ENCODE data around the gene SYVN1. TPM values are rescaled to one million over a fixed set of nuclear protein-coding genes. Genes with fewer than 3 reads are reported as not detected.

SYVN1 gene
- total RNA-seq, 1 donor from 2014 or later = 232 TPM

DNA sequence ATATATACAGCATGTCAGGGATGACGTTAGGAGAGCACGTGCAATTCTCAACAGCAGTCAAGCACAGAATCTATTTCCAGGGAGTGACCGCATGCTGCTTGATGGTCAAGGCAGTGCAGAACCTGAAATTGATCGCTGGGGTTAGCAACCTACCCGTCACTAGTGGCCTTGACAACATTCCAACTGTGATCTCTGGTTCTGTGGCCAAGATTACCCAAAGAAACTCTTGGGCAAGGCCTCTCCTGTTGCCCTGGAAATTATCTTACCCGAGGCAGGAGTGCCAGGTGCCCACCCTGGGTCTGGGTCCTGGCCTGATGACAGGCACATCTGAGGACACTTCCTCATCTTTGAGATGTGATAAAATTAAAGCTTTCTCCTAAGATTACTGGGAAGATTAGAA, 20.5 kb downstream of the SYVN1 start:
- TF ChIP-seq, protein P1, sequence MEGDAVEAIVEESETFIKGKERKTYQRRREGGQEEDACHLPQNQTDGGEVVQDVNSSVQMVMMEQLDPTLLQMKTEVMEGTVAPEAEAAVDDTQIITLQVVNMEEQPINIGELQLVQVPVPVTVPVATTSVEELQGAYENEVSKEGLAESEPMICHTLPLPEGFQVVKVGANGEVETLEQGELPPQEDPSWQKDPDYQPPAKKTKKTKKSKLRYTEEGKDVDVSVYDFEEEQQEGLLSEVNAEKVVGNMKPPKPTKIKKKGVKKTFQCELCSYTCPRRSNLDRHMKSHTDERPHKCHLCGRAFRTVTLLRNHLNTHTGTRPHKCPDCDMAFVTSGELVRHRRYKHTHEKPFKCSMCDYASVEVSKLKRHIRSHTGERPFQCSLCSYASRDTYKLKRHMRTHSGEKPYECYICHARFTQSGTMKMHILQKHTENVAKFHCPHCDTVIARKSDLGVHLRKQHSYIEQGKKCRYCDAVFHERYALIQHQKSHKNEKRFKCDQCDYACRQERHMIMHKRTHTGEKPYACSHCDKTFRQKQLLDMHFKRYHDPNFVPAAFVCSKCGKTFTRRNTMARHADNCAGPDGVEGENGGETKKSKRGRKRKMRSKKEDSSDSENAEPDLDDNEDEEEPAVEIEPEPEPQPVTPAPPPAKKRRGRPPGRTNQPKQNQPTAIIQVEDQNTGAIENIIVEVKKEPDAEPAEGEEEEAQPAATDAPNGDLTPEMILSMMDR (IDR thresholded peaks at IDR 0.05) = no peak
- no peaks in the 10 kb centered on the region for H3K27me3 Mint-ChIP-seq
- H3K4me3 Mint-ChIP-seq = peak overlapping the region; percentile 89
- no peaks in the 10 kb centered on the region for H3K9me3 Mint-ChIP-seq
- intact Hi-C loops (cut with micrococcal nuclease) = loop anchor here (5.0 kb wide), 1 partner anchor 398 kb away; no protein-coding TSS in a partner anchor
- ATAC-seq (ENCODE audit: low read depth) (no peak), DNase-seq (no peak)
- H3K4me1 Mint-ChIP-seq = peaks cover 64% of the 10 kb centered on the region
- CTCF ChIA-PET = interaction anchor here (1.2 to 4.2 kb wide), 3 partner anchors 8 to 151 kb away, joined by 3 to 27 read pairs (median 4); partner anchors contain the start of genes FAU and MRPL49
- H3K36me3 Mint-ChIP-seq (ENCODE audit: low read depth) = peaks cover 34% of the 10 kb centered on the region
- H3K27ac Mint-ChIP-seq = peak overlapping the region; percentile 53
- POLR2A ChIA-PET = interaction anchor here (1.3 to 15.3 kb wide), 4 partner anchors 8 to 266 kb away, joined by 3 to 546 read pairs (median 44); partner anchors contain the start of genes FAU, MRPL49 and SYVN1

- no peak for ATAC-seq (ENCODE audit: low read depth)
- intact Hi-C loops (cut with micrococcal nuclease) = loop anchor here (5.0 kb wide), 1 partner anchor 399 kb away; no protein-coding TSS in a partner anchor
- POLR2A ChIA-PET = interaction anchor here (0.6 to 15.3 kb wide), 6 partner anchors 8 to 88 kb away, joined by 3 to 546 read pairs (median 33); partner anchors contain the start of genes CAPN1, FAU, MRPL49 and SYVN1
- Mint-ChIP-seq H3K4me1 (peaks cover 60% of the 10 kb centered on the region), H3K27ac (peak overlapping the region; percentile 76), H3K36me3 (ENCODE audit: low read depth) (peaks cover 30% of the 10 kb centered on the region), H3K27me3 (no peaks in the 10 kb centered on the region), H3K4me3 (peak overlapping the region; percentile 89), H3K9me3 (no peaks in the 10 kb centered on the region)
- DNase-seq = no peak
- TF ChIP-seq, protein P1 (IDR thresholded peaks at IDR 0.05) = no peak
- CTCF ChIA-PET = interaction anchor here (0.7 to 4.2 kb wide), 6 partner anchors 8 to 216 kb away, joined by 3 to 48 read pairs (median 4); partner anchors contain the start of genes CAPN1, FAU and MRPL49
These were observed 21.0 kb downstream of the SYVN1 start for GRCh38 chr11:65113361-65113756.

DNA sequence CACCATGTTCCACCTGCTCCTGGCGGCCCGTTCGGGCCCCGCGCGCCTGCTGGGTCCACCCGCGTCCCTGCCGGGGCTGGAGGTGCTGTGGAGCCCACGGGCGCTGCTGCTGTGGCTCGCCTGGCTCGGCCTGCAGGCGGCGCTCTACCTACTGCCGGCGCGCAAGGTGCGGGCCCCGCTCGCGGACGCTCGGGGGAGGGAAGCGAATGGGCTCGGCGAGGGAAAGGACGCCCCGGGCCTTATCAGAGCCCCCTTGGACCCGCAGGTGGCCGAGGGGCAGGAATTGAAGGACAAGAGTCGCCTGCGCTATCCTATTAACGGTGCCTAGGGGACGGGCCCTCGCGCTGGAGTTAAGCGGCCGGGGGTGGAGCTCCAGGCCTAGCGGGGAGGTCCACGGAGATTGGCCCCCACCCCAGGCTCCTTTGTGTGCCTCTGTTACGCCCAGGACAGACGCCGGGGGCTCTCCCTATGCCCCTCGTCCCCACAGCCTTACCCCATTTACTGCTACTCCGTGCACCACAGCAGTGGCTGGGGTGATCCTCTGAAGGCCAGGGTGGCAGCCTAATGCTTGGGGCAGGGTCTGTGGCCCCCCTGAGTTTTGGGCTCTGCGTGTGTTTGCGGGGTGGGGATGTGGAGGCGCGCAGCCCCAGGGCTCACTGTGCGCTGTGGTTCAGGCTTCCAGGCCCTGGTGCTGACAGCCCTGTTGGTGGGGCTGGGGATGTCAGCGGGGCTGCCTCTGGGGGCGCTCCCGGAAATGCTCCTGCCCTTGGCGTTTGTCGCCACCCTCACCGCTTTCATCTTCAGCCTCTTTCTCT, 21.6 kb downstream of the SYVN1 start:
- TF ChIP-seq, protein P1 (IDR thresholded peaks at IDR 0.05) = peak; percentile 29
- intact Hi-C loops (cut with micrococcal nuclease) = loop anchor here (5.0 kb wide), 1 partner anchor 400 kb away; no protein-coding TSS in a partner anchor
- DNase-seq (peak; percentile 75), ATAC-seq (ENCODE audit: low read depth) (peak; percentile 43)
- H3K4me1 Mint-ChIP-seq = peaks cover 54% of the 10 kb centered on the region
- POLR2A ChIA-PET = interaction anchor here (0.6 to 15.3 kb wide), 14 partner anchors 9 to 746 kb away, joined by 3 to 546 read pairs (median 4); partner anchors contain the start of genes CAPN1, CDC42EP2, CFL1 and FAU
- H3K27ac Mint-ChIP-seq = peak overlapping the region; percentile 76
- peak overlapping the region; percentile 89 for H3K4me3 Mint-ChIP-seq
- CTCF ChIA-PET = interaction anchor here (0.7 to 4.2 kb wide), 9 partner anchors 9 to 217 kb away, joined by 3 to 48 read pairs (median 5); partner anchors contain the start of genes ARL2, CAPN1, CDC42EP2 and FAU
- no peaks in the 10 kb centered on the region for H3K9me3 Mint-ChIP-seq
- H3K36me3 Mint-ChIP-seq (ENCODE audit: low read depth) = peaks cover 29% of the 10 kb centered on the region
- no peaks in the 10 kb centered on the region for H3K27me3 Mint-ChIP-seq

DNA sequence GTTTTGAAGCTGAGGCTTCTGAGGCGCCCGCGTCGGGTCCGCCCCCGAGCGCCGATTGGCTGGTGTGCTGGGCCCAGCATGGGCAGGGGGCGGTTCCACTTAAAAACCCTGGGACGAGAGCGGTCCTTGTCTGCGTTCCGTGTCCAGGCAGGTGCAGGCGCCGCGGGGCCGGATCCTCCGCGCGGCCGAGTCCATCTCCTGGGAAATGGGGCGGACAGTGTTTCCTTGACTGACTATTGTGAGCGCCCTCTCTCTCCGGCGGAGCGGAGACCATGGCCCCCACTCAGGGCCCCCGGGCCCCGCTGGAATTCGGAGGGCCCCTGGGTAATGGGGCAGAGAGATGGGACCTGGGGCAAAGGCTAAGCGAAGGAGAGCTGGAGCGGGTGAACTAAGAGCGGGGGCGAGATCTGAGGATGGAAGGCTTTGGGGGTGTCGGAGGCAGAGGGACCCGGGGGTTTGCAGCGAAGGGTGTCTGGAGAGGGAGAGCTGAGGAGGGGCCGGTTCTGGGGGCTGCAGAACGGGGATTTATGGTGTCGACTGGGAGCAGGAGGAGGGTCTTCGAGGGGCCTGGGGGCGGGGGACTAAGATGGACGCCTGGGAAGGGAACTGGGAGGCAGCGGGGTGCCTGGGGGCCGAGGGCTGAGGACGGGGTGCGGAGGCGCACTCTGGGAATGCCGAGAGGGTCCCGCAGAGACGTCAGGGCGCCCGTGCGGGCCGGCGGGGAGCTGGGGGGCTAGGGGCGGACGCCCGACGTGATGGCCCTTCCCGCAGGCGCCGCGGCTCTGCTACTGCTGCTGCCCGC, 22.4 kb downstream of the SYVN1 start, which contains the start of gene TM7SF2:
Gene TM7SF2, plus strand, starts transcription at position 129 of the 802 bp plus-strand sequence. Its CDS starts 144 bp downstream, at position 273.
- Mint-ChIP-seq H3K4me1 (peaks cover 50% of the 10 kb centered on the region), H3K27ac (peak within 1 kb of the TSS; percentile 77), H3K9me3 (no peaks in the 10 kb centered on the region), H3K36me3 (ENCODE audit: low read depth) (peaks cover 29% of the 10 kb centered on the region), H3K27me3 (no peaks in the 10 kb centered on the region), H3K4me3 (peak within 1 kb of the TSS; percentile 89)
- ChIA-PET POLR2A (interaction anchor here (0.6 to 15.3 kb wide), 26 partner anchors 10 to 747 kb away, joined by 3 to 546 read pairs (median 4); partner anchors contain the start of genes ARL2, CAPN1, CDC42EP2 and CFL1), CTCF (interaction anchor here (0.7 to 4.2 kb wide), 14 partner anchors 9 to 749 kb away, joined by 3 to 48 read pairs (median 6); partner anchors contain the start of genes ARL2, CAPN1, CDC42EP2 and FAU)
- TF ChIP-seq, protein P1 (IDR thresholded peaks at IDR 0.05) = no peak
- DNase-seq (peak; percentile 90), ATAC-seq (ENCODE audit: low read depth) (peak; percentile 78)
- intact Hi-C loops (cut with micrococcal nuclease) = loop anchor here (2.0 to 5.0 kb wide), 2 partner anchors 149 to 400 kb away; partner anchors contain the start of gene POLA2
